H1 (cell line): ENCODE data around the gene PARD3.

Experiments
- CHD7 ChIP-seq: fragments of 300-600 bp; sonication (generic); IDR thresholded peaks from 2 replicates; pipeline ENCODE4 v1.7.1; 2012; ENCODE audit warnings: low read length, moderate library complexity, mild to moderate bottlenecking, inconsistent platforms; ENCODE audit not compliant: insufficient replicate concordance
- GTF2F1 ChIP-seq: IDR thresholded peaks from 2 replicates; pipeline ENCODE4 v1.6.1; 2012; ENCODE audit warnings: low read depth, low read length, improper control_type of control experiment, borderline replicate concordance
- JUN ChIP-seq: IDR thresholded peaks from 2 replicates; pipeline ENCODE4 v1.6.1; 2011; ENCODE audit warnings: low read depth, mild to moderate bottlenecking, improper control_type of control experiment, low read length
- KDM5A ChIP-seq: fragments of 200-600 bp; IDR thresholded peaks from 2 replicates; pipeline ENCODE4 v1.7.1; 2012; ENCODE audit warnings: mild to moderate bottlenecking, low read length, inconsistent platforms, mixed read lengths
- POLR2A ChIP-seq, 2 experiments: IDR thresholded peaks; 1 replicate in 1 of 2; 2 replicates in 1 of 2; pipeline ENCODE4 v1.6.1; 2011; ENCODE audit warnings: low read depth in 2 of 2, low read length in 2 of 2, mild to moderate bottlenecking in 2 of 2; ENCODE audit errors: control extremely low read depth in 1 of 2
- POLR2AphosphoS5 ChIP-seq: IDR thresholded peaks from 2 replicates; pipeline ENCODE4 v1.6.1; 2011; ENCODE audit warnings: low read depth, low read length
- TBP ChIP-seq: IDR thresholded peaks from 2 replicates; pipeline ENCODE4 v1.6.1; 2011; ENCODE audit warnings: low read depth, low read length, improper control_type of control experiment
- TF ChIP-seq, protein P1 (sequence below), 3 experiments: IDR thresholded peaks; 1 replicate in 2 of 3; 2 replicates in 1 of 3; pipeline versions ENCODE4 v1.5.1 to v1.6.1; 2011; ENCODE audit warnings: low read length in 3 of 3, mild to moderate bottlenecking in 3 of 3, inconsistent platforms in 2 of 3, low read depth in 1 of 3, moderate library complexity in 1 of 3; ENCODE audit not compliant: insufficient read depth in 1 of 3; ENCODE audit errors: control extremely low read depth in 1 of 3

DNA sequence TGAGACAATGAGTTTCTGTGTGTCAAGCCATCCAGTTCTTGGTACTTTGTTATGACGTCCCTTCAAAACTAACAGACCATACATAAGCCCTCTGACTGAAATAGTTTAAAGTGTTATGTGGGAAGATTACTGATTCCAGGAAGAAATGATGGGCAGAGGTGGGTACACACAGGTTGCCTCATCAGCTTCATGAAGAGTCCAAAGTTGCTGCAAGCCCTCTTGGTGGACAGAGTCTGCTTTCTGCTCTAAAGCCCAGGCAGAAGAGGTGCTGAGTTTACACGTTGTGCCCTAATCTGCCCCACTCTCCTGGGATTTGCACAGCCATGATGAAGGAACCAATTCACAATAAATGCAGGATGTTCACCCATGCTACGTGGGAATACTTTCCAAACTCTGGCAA is 187.4 kb downstream of the PARD3 start:
- TF ChIP-seq GTF2F1 = no peak
- TF ChIP-seq CHD7 = no peak
- TF ChIP-seq, protein P1, sequence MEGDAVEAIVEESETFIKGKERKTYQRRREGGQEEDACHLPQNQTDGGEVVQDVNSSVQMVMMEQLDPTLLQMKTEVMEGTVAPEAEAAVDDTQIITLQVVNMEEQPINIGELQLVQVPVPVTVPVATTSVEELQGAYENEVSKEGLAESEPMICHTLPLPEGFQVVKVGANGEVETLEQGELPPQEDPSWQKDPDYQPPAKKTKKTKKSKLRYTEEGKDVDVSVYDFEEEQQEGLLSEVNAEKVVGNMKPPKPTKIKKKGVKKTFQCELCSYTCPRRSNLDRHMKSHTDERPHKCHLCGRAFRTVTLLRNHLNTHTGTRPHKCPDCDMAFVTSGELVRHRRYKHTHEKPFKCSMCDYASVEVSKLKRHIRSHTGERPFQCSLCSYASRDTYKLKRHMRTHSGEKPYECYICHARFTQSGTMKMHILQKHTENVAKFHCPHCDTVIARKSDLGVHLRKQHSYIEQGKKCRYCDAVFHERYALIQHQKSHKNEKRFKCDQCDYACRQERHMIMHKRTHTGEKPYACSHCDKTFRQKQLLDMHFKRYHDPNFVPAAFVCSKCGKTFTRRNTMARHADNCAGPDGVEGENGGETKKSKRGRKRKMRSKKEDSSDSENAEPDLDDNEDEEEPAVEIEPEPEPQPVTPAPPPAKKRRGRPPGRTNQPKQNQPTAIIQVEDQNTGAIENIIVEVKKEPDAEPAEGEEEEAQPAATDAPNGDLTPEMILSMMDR (IDR thresholded peaks at IDR 0.05; ENCODE audit: control extremely low read depth in 1 of 3, insufficient read depth in 1 of 3, low read depth in 1 of 3, low read length in 3 of 3) = no peak
- no peak for TF ChIP-seq TBP
- TF ChIP-seq POLR2AphosphoS5 = no peak
- no peak for TF ChIP-seq POLR2A (IDR thresholded peaks at IDR 0.05; ENCODE audit: control extremely low read depth in 1 of 2, low read depth in 2 of 2, low read length in 2 of 2)
- no peak for TF ChIP-seq JUN
- TF ChIP-seq KDM5A = no peak
